GM23338 (cell line): ENCODE data around the gene DOCK6. TPM values are rescaled to one million over a fixed set of nuclear protein-coding genes. Genes with fewer than 3 reads are reported as not detected.

Experiments
- ATAC-seq: fragments of 200-7000 bp; cut with Tn5 transposase; 3 replicates; pipeline ENCODE4 v1.9.1; 2020
- DNase-seq: peaks from one replicate; pipeline ENCODE4 v3.0.0-alpha.2; 2015; ENCODE audit warnings: low spot score
- H2AFZ ChIP-seq: fragments of 200-600 bp; sonication (generic); 2 replicates; pipeline ENCODE4 v1.8.0; 2016; ENCODE audit warnings: antibody characterized with exemption, mild to moderate bottlenecking, moderate library complexity
- H3F3A ChIP-seq: fragments of 200-600 bp; sonication (generic); replicated peaks from 2 replicates; pipeline ENCODE4 v1.8.0; 2017; ENCODE audit warnings: antibody characterized with exemption, mixed run types, low read depth
- H3K27ac ChIP-seq: fragments of 200-600 bp; sonication (generic); 2 replicates; pipeline ENCODE4 v1.6.1; 2016; ENCODE audit warnings: low read depth
- H3K27me3 ChIP-seq: fragments of 200-600 bp; sonication (generic); 2 replicates; pipeline ENCODE4 v1.8.0; 2016; ENCODE audit warnings: mild to moderate bottlenecking, mixed run types, moderate library complexity; ENCODE audit not compliant: insufficient read depth
- H3K36me3 ChIP-seq: fragments of 200-600 bp; sonication (generic); 2 replicates; pipeline ENCODE4 v1.8.0; 2016; ENCODE audit warnings: mild to moderate bottlenecking; ENCODE audit not compliant: insufficient read depth
- H3K4me1 ChIP-seq: fragments of 200-600 bp; sonication (generic); 2 replicates; pipeline ENCODE4 v1.8.0; 2016; ENCODE audit warnings: mild to moderate bottlenecking, moderate library complexity; ENCODE audit not compliant: insufficient read depth
- H3K4me2 ChIP-seq: fragments of 200-600 bp; sonication (generic); 2 replicates; pipeline ENCODE4 v1.7.1; 2017; ENCODE audit warnings: mixed run types
- H3K4me3 ChIP-seq: fragments of 200-600 bp; sonication (generic); 2 replicates; pipeline ENCODE4 v1.6.1; 2016; ENCODE audit warnings: mixed run types
- H3K79me2 ChIP-seq: fragments of 200-600 bp; sonication (generic); replicated peaks from 2 replicates; pipeline ENCODE4 v1.8.0; 2017; ENCODE audit warnings: mild to moderate bottlenecking; ENCODE audit not compliant: insufficient read depth
- H3K9me2 ChIP-seq: fragments of 200-600 bp; sonication (generic); 2 replicates; pipeline ENCODE4 v1.8.0; 2017; ENCODE audit not compliant: insufficient read depth
- H4K20me1 ChIP-seq: fragments of 200-600 bp; sonication (generic); replicated peaks from 2 replicates; pipeline ENCODE4 v1.8.0; 2017; ENCODE audit warnings: mild to moderate bottlenecking; ENCODE audit not compliant: insufficient read depth
- H3K27ac Mint-ChIP-seq: 2 replicates; pipeline ENCODE4 v1.8.0; 2020; ENCODE audit warnings: inconsistent platforms, mild to moderate bottlenecking, moderate library complexity, mixed read lengths
- H3K27me3 Mint-ChIP-seq: 3 replicates; pipeline ENCODE4 v1.8.0; 2022; ENCODE audit warnings: low read depth, mild to moderate bottlenecking, moderate library complexity, mixed read lengths, inconsistent platforms; ENCODE audit not compliant: insufficient read depth, poor library complexity
- H3K36me3 Mint-ChIP-seq: 3 replicates; pipeline ENCODE4 v1.8.0; 2021; ENCODE audit warnings: low read depth, mild to moderate bottlenecking, inconsistent platforms, moderate library complexity, mixed read lengths
- H3K4me1 Mint-ChIP-seq: 3 replicates; pipeline ENCODE4 v1.8.0; 2020; ENCODE audit warnings: mild to moderate bottlenecking, inconsistent platforms, mixed read lengths
- H3K4me3 Mint-ChIP-seq: 3 replicates; pipeline ENCODE4 v1.8.0; 2021; ENCODE audit warnings: moderate library complexity, mild to moderate bottlenecking, inconsistent platforms, mixed read lengths
- H3K9me3 Mint-ChIP-seq: 3 replicates; pipeline ENCODE4 v1.8.0; 2020; ENCODE audit warnings: moderate library complexity, mild to moderate bottlenecking, inconsistent platforms, mixed read lengths
- CREB1 ChIP-seq: fragments of 250-450 bp; sonication (Bioruptor Pico); IDR thresholded peaks from 2 replicates; pipeline ENCODE4 v1.5.0; 2020; ENCODE audit warnings: low read depth, mild to moderate bottlenecking, moderate library complexity
- EZH2 ChIP-seq: fragments of 200-600 bp; sonication (generic); IDR thresholded peaks from one replicate; pipeline ENCODE4 v1.8.0; 2017; ENCODE audit warnings: antibody characterized with exemption, mild to moderate bottlenecking, low read depth; ENCODE audit not compliant: unreplicated experiment
- JUNB ChIP-seq: IDR thresholded peaks from one replicate; pipeline ENCODE4 v1.6.1; 2016; ENCODE audit warnings: antibody characterized with exemption; ENCODE audit not compliant: unreplicated experiment
- NANOG ChIP-seq: IDR thresholded peaks from 2 replicates; pipeline ENCODE4 v1.6.1; 2016; ENCODE audit warnings: antibody characterized with exemption, borderline replicate concordance
- POLR2AphosphoS5 ChIP-seq: IDR thresholded peaks from 2 replicates; pipeline ENCODE4 v1.6.1; 2016; ENCODE audit warnings: antibody characterized with exemption, low read depth
- STAT1 ChIP-seq: IDR thresholded peaks from one replicate; pipeline ENCODE4 v1.6.1; 2016; ENCODE audit warnings: antibody characterized with exemption; ENCODE audit not compliant: unreplicated experiment
- ZNF114 ChIP-seq: fragments of 250-450 bp; sonication (Bioruptor Pico); IDR thresholded peaks from 2 replicates; pipeline ENCODE4 v1.5.0; 2020; ENCODE audit warnings: mild to moderate bottlenecking, moderate library complexity
- ZNF331 ChIP-seq: fragments of 250-450 bp; sonication (Bioruptor Pico); IDR thresholded peaks from 2 replicates; pipeline ENCODE4 v1.5.0; 2020; ENCODE audit warnings: low read depth, mild to moderate bottlenecking, moderate library complexity
- polyA plus RNA-seq: library from polyadenylated mRNA; unstranded; fragments of >200 nt; fragmentation: Nextera tagmentation; extraction: Ambion mirVana; gene quantifications from 2 replicates; pipeline ENCODE4 v1.2.1, GENCODE V29; 2016
- total RNA-seq: library from RNA; depleted of rRNA; stranded (reverse); fragments of >200 nt; shearing (Covaris generic); gene quantifications from 2 replicates; pipeline ENCODE4 v1.2.3, GENCODE V29; 2014
- TF ChIP-seq, protein P1 (sequence below): fragments of 250-450 bp; sonication (Bioruptor Pico); IDR thresholded peaks from 2 replicates; pipeline ENCODE4 v1.5.0; 2020; ENCODE audit warnings: mild to moderate bottlenecking, moderate library complexity
- TF ChIP-seq, protein P2 (sequence below), 2 experiments: fragments of 200-600 bp in 1 of 2; sonication (generic) in 1 of 2; conservative IDR thresholded peaks; 2 replicates each; pipeline versions ENCODE4 v1.5.1 to v1.6.1; 2016 to 2017; ENCODE audit warnings: antibody characterized with exemption in 2 of 2, low read depth in 2 of 2, mild to moderate bottlenecking in 2 of 2, moderate library complexity in 1 of 2

DOCK6 gene
- total and polyA plus RNA-seq, 2 experiments from 2014 or later: 34.6 to 49.0 TPM

DNA sequence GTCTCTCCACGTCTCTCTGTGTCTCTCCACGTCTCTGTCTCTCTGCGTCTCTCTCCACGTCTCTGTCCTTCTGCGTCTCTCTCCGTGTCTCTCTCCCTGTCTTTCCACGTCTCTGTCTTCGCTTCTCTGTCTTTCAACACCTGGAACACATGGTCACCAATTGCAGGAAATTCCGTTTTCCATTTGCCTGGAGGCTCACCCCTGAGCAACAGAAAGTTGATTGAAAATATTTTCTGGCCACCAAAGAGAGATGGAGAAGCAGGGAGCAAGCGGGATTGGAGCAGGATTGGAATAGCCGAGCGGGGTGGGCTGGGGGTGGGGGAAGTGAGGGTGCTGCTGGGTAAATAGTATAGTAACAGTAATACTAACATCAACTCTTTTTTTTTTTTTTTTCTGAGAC, 66.6 kb downstream of the DOCK6 start:
- Histone ChIP-seq H4K20me1 (no peaks in the 10 kb centered on the region), H3K4me2 (no peak overlapping the region), H2AFZ (no peak overlapping the region), H3K36me3 (no peaks in the 10 kb centered on the region; the same call in 1 of the 2 replicates), H3K27me3 (no peaks in the 10 kb centered on the region), H3K4me3 (no peak overlapping the region), H3K4me1 (peaks cover 8% of the 10 kb centered on the region; the same call in 1 of the 2 replicates), H3K9me2 (no peaks in the 10 kb centered on the region), H3F3A (peaks cover 34% of the 10 kb centered on the region), H3K79me2 (no peaks in the 10 kb centered on the region), H3K27ac (no peak overlapping the region)
- Mint-ChIP-seq H3K36me3 (peaks cover 22% of the 10 kb centered on the region), H3K4me1 (peaks cover 4% of the 10 kb centered on the region), H3K27me3 (peaks cover 9% of the 10 kb centered on the region), H3K27ac (no peak overlapping the region), H3K4me3 (peak overlapping the region; percentile 9; the same call in 1 of the 3 replicates), H3K9me3 (no peaks in the 10 kb centered on the region)
- DNase-seq: no peak
- TF ChIP-seq, protein P1, sequence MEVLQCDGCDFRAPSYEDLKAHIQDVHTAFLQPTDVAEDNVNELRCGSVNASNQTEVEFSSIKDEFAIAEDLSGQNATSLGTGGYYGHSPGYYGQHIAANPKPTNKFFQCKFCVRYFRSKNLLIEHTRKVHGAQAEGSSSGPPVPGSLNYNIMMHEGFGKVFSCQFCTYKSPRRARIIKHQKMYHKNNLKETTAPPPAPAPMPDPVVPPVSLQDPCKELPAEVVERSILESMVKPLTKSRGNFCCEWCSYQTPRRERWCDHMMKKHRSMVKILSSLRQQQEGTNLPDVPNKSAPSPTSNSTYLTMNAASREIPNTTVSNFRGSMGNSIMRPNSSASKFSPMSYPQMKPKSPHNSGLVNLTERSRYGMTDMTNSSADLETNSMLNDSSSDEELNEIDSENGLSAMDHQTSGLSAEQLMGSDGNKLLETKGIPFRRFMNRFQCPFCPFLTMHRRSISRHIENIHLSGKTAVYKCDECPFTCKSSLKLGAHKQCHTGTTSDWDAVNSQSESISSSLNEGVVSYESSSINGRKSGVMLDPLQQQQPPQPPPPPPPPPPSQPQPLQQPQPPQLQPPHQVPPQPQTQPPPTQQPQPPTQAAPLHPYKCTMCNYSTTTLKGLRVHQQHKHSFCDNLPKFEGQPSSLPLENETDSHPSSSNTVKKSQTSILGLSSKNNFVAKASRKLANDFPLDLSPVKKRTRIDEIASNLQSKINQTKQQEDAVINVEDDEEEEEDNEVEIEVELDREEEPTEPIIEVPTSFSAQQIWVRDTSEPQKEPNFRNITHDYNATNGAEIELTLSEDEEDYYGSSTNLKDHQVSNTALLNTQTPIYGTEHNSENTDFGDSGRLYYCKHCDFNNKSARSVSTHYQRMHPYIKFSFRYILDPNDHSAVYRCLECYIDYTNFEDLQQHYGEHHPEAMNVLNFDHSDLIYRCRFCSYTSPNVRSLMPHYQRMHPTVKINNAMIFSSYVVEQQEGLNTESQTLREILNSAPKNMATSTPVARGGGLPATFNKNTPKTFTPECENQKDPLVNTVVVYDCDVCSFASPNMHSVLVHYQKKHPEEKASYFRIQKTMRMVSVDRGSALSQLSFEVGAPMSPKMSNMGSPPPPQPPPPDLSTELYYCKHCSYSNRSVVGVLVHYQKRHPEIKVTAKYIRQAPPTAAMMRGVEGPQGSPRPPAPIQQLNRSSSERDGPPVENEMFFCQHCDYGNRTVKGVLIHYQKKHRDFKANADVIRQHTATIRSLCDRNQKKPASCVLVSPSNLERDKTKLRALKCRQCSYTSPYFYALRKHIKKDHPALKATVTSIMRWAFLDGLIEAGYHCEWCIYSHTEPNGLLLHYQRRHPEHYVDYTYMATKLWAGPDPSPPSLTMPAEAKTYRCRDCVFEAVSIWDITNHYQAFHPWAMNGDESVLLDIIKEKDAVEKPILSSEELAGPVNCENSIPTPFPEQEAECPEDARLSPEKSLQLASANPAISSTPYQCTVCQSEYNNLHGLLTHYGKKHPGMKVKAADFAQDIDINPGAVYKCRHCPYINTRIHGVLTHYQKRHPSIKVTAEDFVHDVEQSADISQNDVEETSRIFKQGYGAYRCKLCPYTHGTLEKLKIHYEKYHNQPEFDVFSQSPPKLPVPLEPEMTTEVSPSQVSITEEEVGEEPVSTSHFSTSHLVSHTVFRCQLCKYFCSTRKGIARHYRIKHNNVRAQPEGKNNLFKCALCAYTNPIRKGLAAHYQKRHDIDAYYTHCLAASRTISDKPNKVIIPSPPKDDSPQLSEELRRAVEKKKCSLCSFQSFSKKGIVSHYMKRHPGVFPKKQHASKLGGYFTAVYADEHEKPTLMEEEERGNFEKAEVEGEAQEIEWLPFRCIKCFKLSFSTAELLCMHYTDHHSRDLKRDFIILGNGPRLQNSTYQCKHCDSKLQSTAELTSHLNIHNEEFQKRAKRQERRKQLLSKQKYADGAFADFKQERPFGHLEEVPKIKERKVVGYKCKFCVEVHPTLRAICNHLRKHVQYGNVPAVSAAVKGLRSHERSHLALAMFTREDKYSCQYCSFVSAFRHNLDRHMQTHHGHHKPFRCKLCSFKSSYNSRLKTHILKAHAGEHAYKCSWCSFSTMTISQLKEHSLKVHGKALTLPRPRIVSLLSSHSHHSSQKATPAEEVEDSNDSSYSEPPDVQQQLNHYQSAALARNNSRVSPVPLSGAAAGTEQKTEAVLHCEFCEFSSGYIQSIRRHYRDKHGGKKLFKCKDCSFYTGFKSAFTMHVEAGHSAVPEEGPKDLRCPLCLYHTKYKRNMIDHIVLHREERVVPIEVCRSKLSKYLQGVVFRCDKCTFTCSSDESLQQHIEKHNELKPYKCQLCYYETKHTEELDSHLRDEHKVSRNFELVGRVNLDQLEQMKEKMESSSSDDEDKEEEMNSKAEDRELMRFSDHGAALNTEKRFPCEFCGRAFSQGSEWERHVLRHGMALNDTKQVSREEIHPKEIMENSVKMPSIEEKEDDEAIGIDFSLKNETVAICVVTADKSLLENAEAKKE (CRISPR knock-in tag): no peak
- TF ChIP-seq STAT1: no peak
- TF ChIP-seq POLR2AphosphoS5: no peak
- TF ChIP-seq NANOG: no peak
- no peak for TF ChIP-seq ZNF331
- no peak for TF ChIP-seq EZH2
- TF ChIP-seq, protein P2, sequence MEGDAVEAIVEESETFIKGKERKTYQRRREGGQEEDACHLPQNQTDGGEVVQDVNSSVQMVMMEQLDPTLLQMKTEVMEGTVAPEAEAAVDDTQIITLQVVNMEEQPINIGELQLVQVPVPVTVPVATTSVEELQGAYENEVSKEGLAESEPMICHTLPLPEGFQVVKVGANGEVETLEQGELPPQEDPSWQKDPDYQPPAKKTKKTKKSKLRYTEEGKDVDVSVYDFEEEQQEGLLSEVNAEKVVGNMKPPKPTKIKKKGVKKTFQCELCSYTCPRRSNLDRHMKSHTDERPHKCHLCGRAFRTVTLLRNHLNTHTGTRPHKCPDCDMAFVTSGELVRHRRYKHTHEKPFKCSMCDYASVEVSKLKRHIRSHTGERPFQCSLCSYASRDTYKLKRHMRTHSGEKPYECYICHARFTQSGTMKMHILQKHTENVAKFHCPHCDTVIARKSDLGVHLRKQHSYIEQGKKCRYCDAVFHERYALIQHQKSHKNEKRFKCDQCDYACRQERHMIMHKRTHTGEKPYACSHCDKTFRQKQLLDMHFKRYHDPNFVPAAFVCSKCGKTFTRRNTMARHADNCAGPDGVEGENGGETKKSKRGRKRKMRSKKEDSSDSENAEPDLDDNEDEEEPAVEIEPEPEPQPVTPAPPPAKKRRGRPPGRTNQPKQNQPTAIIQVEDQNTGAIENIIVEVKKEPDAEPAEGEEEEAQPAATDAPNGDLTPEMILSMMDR (conservative IDR thresholded peaks at IDR 0.05; ENCODE audit: low read depth in 2 of 2): no peak
- no peak for TF ChIP-seq CREB1 (CRISPR knock-in tag)
- no peak for TF ChIP-seq JUNB
- no peak for TF ChIP-seq ZNF114
- ATAC-seq: no peak
